HG02840 (cell line): ENCODE data around the gene TMC5.
A peak's percentile ranks its signal among the peaks of the same experiment; 100 is the strongest.

Source experiments
- ATAC-seq: cut with Tn5 transposase; IDR thresholded peaks from one replicate; pipeline ENCODE4 v1.9.1; 2021; ENCODE audit warnings: mild to moderate bottlenecking, moderate library complexity, moderate number of reproducible peaks; ENCODE audit not compliant: unreplicated experiment, low FRiP score

TMC5 gene

GRCh38 chr16:19502395-19503131 lies 84.9 kb downstream of the TMC5 start:
- no peak for ATAC-seq

- ATAC-seq, result no peak
These were observed 85.9 kb downstream of the TMC5 start for GRCh38 chr16:19503461-19504075.

GRCh38 chr16:19505600-19506303 lies 88.1 kb downstream of the TMC5 start:
- no peak for ATAC-seq

GRCh38 chr16:19506965-19507364 lies 89.3 kb downstream of the TMC5 start:
- ATAC-seq, result no peak

- no peak for ATAC-seq
These were observed 90.2 kb downstream of the TMC5 start for GRCh38 chr16:19507867-19508266.

- ATAC-seq, result no peak
These were observed 94.6 kb downstream of the TMC5 start for GRCh38 chr16:19512297-19512696.

- no peak for ATAC-seq
These were observed 95.8 kb downstream of the TMC5 start for GRCh38 chr16:19513377-19514053.

GRCh38 chr16:19515757-19516156 lies 98.1 kb downstream of the TMC5 start:
- no peak for ATAC-seq

- ATAC-seq, result no peak
These were observed 99.9 kb downstream of the TMC5 start for GRCh38 chr16:19517424-19518089.

GRCh38 chr16:19518388-19518787 lies 100.7 kb downstream of the TMC5 start:
- no peak for ATAC-seq

GRCh38 chr16:19520861-19521331 lies 103.2 kb downstream of the TMC5 start:
- ATAC-seq, result no peak

- peak; percentile 71 for ATAC-seq
These were observed 104.1 kb downstream of the TMC5 start, which contains the start of gene GDE1 for GRCh38 chr16:19521471-19522396. Gene GDE1, minus strand, starts transcription at chr16:19522098. Its CDS starts 134 bp downstream, at chr16:19521964.

GRCh38 chr16:19522397-19522732 lies 104.7 kb downstream of the TMC5 start:
- no peak for ATAC-seq

- ATAC-seq, result no peak
These were observed 105.1 kb downstream of the TMC5 start for GRCh38 chr16:19522760-19523159.

GRCh38 chr16:19523184-19523558 lies 105.5 kb downstream of the TMC5 start:
- no peak for ATAC-seq

- ATAC-seq, result peak; percentile 66
These were observed 106.1 kb downstream of the TMC5 start, which contains the start of gene CCP110 for GRCh38 chr16:19523559-19524355. Gene CCP110, plus strand, starts transcription at chr16:19523942. Its CDS starts 3,940 bp downstream, at chr16:19527882.

- no peak for ATAC-seq
These were observed 106.6 kb downstream of the TMC5 start for GRCh38 chr16:19524356-19524615.

GRCh38 chr16:19524616-19525384 lies 107.1 kb downstream of the TMC5 start:
- ATAC-seq, result no peak
